OCI-LY3 (cell line): Measurements from ENCODE around the gene GLTP.

Experiments
- EZH2phosphoT487 ChIP-seq: fragments of 200-600 bp; shearing (Covaris generic); IDR thresholded peaks from 2 replicates; pipeline ENCODE4 v1.6.1; 2018; ENCODE audit warnings: antibody characterized with exemption, mixed run types, low read depth
- TF ChIP-seq, protein P1 (sequence below): fragments of 200-600, 300-600 bp; sonication (generic); IDR thresholded peaks from 2 replicates; pipeline ENCODE4 v1.5.1; 2014; ENCODE audit warnings: antibody characterized with exemption, low read length, low read depth

GRCh38 chr12:109855377-109855776, 25.0 kb downstream of the GLTP start:
- TF ChIP-seq, protein P1, sequence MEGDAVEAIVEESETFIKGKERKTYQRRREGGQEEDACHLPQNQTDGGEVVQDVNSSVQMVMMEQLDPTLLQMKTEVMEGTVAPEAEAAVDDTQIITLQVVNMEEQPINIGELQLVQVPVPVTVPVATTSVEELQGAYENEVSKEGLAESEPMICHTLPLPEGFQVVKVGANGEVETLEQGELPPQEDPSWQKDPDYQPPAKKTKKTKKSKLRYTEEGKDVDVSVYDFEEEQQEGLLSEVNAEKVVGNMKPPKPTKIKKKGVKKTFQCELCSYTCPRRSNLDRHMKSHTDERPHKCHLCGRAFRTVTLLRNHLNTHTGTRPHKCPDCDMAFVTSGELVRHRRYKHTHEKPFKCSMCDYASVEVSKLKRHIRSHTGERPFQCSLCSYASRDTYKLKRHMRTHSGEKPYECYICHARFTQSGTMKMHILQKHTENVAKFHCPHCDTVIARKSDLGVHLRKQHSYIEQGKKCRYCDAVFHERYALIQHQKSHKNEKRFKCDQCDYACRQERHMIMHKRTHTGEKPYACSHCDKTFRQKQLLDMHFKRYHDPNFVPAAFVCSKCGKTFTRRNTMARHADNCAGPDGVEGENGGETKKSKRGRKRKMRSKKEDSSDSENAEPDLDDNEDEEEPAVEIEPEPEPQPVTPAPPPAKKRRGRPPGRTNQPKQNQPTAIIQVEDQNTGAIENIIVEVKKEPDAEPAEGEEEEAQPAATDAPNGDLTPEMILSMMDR = no peak
- no peak for TF ChIP-seq EZH2phosphoT487
